K562 (cell line): Measurements from ENCODE around the gene CLIC1. TPM values are rescaled to one million over a fixed set of nuclear protein-coding genes. Genes with fewer than 3 reads are reported as not detected.

Experiments used
- BRCA1 ChIP-seq, 2 experiments: fragments of 450-650 bp in 1 of 2; sonication (generic) in 1 of 2; formaldehyde crosslinking in 1 of 2; IDR thresholded peaks; 2 replicates each; pipeline versions ENCODE4 v1.5.0 to v1.6.1; 2017 to 2020; ENCODE audit warnings: mild to moderate bottlenecking in 1 of 2, missing genetic modification reagents in 1 of 2
- CBFA2T2 ChIP-seq: fragments of 450-650 bp; conservative IDR thresholded peaks from 2 replicates; pipeline ENCODE4 v1.6.1; 2017; ENCODE audit warnings: mild to moderate bottlenecking
- CBX5 ChIP-seq: IDR thresholded peaks from 2 replicates; pipeline ENCODE4 v1.6.1; 2014; ENCODE audit warnings: low read depth, borderline replicate concordance
- GTF2A2 ChIP-seq: IDR thresholded peaks from 2 replicates; pipeline ENCODE4 v1.6.1; 2016; ENCODE audit warnings: mild to moderate bottlenecking, missing genetic modification characterization, missing compliant biosample characterization
- HMGN3 ChIP-seq: IDR thresholded peaks from 2 replicates; pipeline ENCODE4 v1.6.1; 2011; ENCODE audit warnings: borderline replicate concordance, low read depth, mild to moderate bottlenecking, mixed read lengths, low read length; ENCODE audit not compliant: insufficient read length; ENCODE audit errors: extremely low read depth
- MAFK ChIP-seq: IDR thresholded peaks from 2 replicates; pipeline ENCODE4 v1.6.1; 2011; ENCODE audit warnings: low read length, improper control_type of control experiment
- MYNN ChIP-seq, 2 experiments: sonication (generic); formaldehyde crosslinking in 1 of 2; IDR thresholded peaks; 2 replicates each; pipeline versions ENCODE4 v1.5.0 to v1.6.1; 2016 to 2020; ENCODE audit warnings: antibody characterized with exemption in 1 of 2, missing genetic modification reagents in 1 of 2
- PRMT5 ChIP-seq: sonication (generic); formaldehyde crosslinking; IDR thresholded peaks from 2 replicates; pipeline ENCODE4 v1.5.0; 2020; ENCODE audit warnings: missing genetic modification reagents
- RBM14 ChIP-seq: fragments of 200-400 bp; formaldehyde crosslinking; IDR thresholded peaks from 2 replicates; pipeline ENCODE4 v1.6.1; 2018; ENCODE audit warnings: low read depth, mild to moderate bottlenecking, low read length, moderate library complexity, borderline replicate concordance; ENCODE audit not compliant: insufficient read depth
- RCOR1 ChIP-seq, 2 experiments: IDR thresholded peaks; 2 replicates each; pipeline ENCODE4 v1.6.1; 2012; ENCODE audit warnings: low read depth in 2 of 2, low read length in 2 of 2, borderline replicate concordance in 1 of 2, improper control_type of control experiment in 1 of 2
- STAG1 ChIP-seq: sonication (generic); formaldehyde crosslinking; IDR thresholded peaks from 2 replicates; pipeline ENCODE4 v1.5.0; 2020; ENCODE audit warnings: missing genetic modification reagents, borderline replicate concordance
- TEAD1 ChIP-seq, 2 experiments: fragments of 450-650 bp in 1 of 2; sonication (generic) in 1 of 2; formaldehyde crosslinking; IDR thresholded peaks; 2 replicates each; pipeline versions ENCODE4 v1.4.0 to v1.8.0; 2020 to 2022; ENCODE audit warnings: mild to moderate bottlenecking in 2 of 2, missing genetic modification reagents in 1 of 2
- ZBTB34 ChIP-seq: fragments of 250-450 bp; sonication (Bioruptor Pico); IDR thresholded peaks from 2 replicates; pipeline ENCODE4 v1.8.0; 2021; ENCODE audit warnings: mild to moderate bottlenecking, moderate library complexity
- ZBTB9 ChIP-seq: fragments of 450-650 bp; formaldehyde crosslinking; IDR thresholded peaks from 2 replicates; pipeline ENCODE4 v1.4.0; 2020; ENCODE audit warnings: mild to moderate bottlenecking, moderate library complexity
- polyA plus RNA-seq, 8 experiments: library from polyadenylated mRNA; depleted of rRNA in 4 of 8; stranded (reverse) in 5 of 8; unstranded in 3 of 8; fragments of >200 nt; fragmentation: Nextera tagmentation in 2 of 8; fragmentation: Illumina TruSeq in 1 of 8; extraction: Ambion mirVana in 2 of 8; extraction: Trizol in 1 of 8; gene quantifications; 2 replicates each; pipeline versions ENCODE4 v1.2.1 to v1.2.3, GENCODE V29; 2011 to 2014; ENCODE audit warnings: inconsistent platforms in 1 of 8, missing spikeins in 1 of 8
- total RNA-seq, 7 experiments: library from RNA; depleted of rRNA in 6 of 7; stranded (reverse); fragments of >200 nt in 6 of 7; fragmentation: Illumina TruSeq in 2 of 7; extraction: Trizol in 2 of 7; gene quantifications; 2 replicates each; pipeline versions ENCODE4 v1.2.1 to v1.2.3, GENCODE V29; 2011 to 2021; ENCODE audit warnings: low replicate concordance in 1 of 7
- TF ChIP-seq, protein P1 (sequence below): fragments of 450-650 bp; formaldehyde crosslinking; IDR thresholded peaks from 2 replicates; pipeline ENCODE4 v1.4.0; 2020; ENCODE audit warnings: mild to moderate bottlenecking, moderate library complexity
- TF ChIP-seq, protein P2 (sequence below): sonication (generic); formaldehyde crosslinking; IDR thresholded peaks from 2 replicates; pipeline ENCODE4 v1.8.1; 2023; ENCODE audit warnings: mild to moderate bottlenecking, missing genetic modification reagents
- TF ChIP-seq, protein P3 (sequence below), 3 experiments: fragments of 200-800 bp in 1 of 3; sonication (Bioruptor generic) in 1 of 3; sonication (generic) in 1 of 3; formaldehyde crosslinking in 1 of 3; IDR thresholded peaks; 2 replicates each; pipeline versions ENCODE4 v1.6.1 to v1.8.0; 2016 to 2022; ENCODE audit warnings: mild to moderate bottlenecking in 2 of 3, missing compliant biosample characterization in 2 of 3, missing genetic modification characterization in 2 of 3, missing genetic modification reagents in 1 of 3

Gene CLIC1
- total and polyA plus RNA-seq, 9 of the 15 experiments (the other 6 are each of a cell fraction or from before 2014, with no cell fraction given), result 1,267 to 2,419 (median 1,808) TPM

DNA sequence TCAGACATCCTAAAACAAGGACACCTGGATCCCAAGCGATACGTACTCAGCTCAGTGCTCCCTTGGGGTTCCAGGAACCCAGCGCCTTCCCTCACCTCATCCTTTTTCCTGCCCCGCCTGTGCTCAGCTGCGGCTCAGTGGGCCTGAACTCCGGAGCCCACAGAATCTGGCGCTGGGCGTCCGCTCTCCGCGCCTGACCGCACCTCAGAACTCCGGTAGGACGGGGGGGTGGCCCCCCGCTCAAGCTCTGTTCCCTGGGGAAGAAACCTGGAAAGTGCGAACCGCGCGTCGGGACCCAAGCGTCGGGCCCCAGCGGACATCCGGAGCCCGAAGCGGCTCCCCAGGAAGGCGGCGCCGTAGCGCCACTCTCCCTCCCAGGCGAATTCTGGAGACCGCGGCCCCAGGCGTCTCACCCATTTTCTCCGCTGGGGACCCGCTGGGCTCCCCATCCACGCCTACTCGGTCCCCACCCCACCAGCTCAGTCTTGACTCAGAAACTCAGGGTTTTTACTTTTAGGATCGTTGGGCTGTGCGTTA lies 55.1 kb downstream of the CLIC1 start (continued):
- no peak for TF ChIP-seq ZBTB9 (CRISPR knock-in tag)
- TF ChIP-seq CBX5, result 0 out of 2 replicates have a peak, but pooled peaks have one; percentile 10
- TF ChIP-seq, protein P1, sequence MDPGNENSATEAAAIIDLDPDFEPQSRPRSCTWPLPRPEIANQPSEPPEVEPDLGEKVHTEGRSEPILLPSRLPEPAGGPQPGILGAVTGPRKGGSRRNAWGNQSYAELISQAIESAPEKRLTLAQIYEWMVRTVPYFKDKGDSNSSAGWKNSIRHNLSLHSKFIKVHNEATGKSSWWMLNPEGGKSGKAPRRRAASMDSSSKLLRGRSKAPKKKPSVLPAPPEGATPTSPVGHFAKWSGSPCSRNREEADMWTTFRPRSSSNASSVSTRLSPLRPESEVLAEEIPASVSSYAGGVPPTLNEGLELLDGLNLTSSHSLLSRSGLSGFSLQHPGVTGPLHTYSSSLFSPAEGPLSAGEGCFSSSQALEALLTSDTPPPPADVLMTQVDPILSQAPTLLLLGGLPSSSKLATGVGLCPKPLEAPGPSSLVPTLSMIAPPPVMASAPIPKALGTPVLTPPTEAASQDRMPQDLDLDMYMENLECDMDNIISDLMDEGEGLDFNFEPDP, result no peak
- TF ChIP-seq PRMT5, result 0 out of 2 replicates have a peak, but pooled peaks have one; percentile 53
- TF ChIP-seq HMGN3, result peak; percentile 26
- TF ChIP-seq, protein P2, sequence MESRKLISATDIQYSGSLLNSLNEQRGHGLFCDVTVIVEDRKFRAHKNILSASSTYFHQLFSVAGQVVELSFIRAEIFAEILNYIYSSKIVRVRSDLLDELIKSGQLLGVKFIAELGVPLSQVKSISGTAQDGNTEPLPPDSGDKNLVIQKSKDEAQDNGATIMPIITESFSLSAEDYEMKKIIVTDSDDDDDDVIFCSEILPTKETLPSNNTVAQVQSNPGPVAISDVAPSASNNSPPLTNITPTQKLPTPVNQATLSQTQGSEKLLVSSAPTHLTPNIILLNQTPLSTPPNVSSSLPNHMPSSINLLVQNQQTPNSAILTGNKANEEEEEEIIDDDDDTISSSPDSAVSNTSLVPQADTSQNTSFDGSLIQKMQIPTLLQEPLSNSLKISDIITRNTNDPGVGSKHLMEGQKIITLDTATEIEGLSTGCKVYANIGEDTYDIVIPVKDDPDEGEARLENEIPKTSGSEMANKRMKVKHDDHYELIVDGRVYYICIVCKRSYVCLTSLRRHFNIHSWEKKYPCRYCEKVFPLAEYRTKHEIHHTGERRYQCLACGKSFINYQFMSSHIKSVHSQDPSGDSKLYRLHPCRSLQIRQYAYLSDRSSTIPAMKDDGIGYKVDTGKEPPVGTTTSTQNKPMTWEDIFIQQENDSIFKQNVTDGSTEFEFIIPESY, result peak; percentile 86
- TF ChIP-seq CBFA2T2, result no peak
- 0 out of 2 replicates have a peak, but pooled peaks have one; percentile 17 for TF ChIP-seq STAG1
- TF ChIP-seq MYNN (IDR thresholded peaks at IDR 0.05), result no peak
- TF ChIP-seq MYNN (CRISPR knock-in tag; IDR thresholded peaks at IDR 0.05), result no peak
- TF ChIP-seq TEAD1 (CRISPR knock-in tag; IDR thresholded peaks at IDR 0.05), result no peak
- TF ChIP-seq RCOR1 (IDR thresholded peaks at IDR 0.05; ENCODE audit: borderline replicate concordance in 1 of 2, low read depth in 2 of 2, low read length in 2 of 2), result no peak
- TF ChIP-seq MAFK, result no peak
- no peak for TF ChIP-seq GTF2A2 (tag)
- TF ChIP-seq, protein P3, sequence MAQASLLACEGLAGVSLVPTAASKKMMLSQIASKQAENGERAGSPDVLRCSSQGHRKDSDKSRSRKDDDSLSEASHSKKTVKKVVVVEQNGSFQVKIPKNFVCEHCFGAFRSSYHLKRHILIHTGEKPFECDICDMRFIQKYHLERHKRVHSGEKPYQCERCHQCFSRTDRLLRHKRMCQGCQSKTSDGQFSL (CRISPR knock-in tag; IDR thresholded peaks at IDR 0.05), result no peak; the same call in 1 of the 2 replicates
- TF ChIP-seq, protein P3 (tag; IDR thresholded peaks at IDR 0.05), result no peak
- no peak for TF ChIP-seq ZBTB34 (CRISPR knock-in tag)
- TF ChIP-seq RBM14, result peak; percentile 85; the same call in 1 of the 2 replicates
- TF ChIP-seq BRCA1 (IDR thresholded peaks at IDR 0.05), result no peak
- TF ChIP-seq BRCA1 (CRISPR knock-in tag; IDR thresholded peaks at IDR 0.05), result 0 out of 2 replicates have a peak, but pooled peaks have one; percentile 43
